Measurements from ENCODE around the gene CRB1.
"Not testable (repeated sequence)": the region's sequence is repeated elsewhere in the genome, so short reads cannot be mapped to it uniquely, and the experiment has no call there.

Gene CRB1

GRCh38 chr1:197466813-197467212, 198.8 kb downstream of the CRB1 start:
- DNase-seq: no peak

- no peak for DNase-seq
Measured at GRCh38 chr1:197467881-197468280, 199.8 kb downstream of the CRB1 start.

- DNase-seq: no peak
Measured at GRCh38 chr1:197468543-197469175, 200.6 kb downstream of the CRB1 start.

- DNase-seq: no peak
Measured at GRCh38 chr1:197469620-197470210, 201.7 kb downstream of the CRB1 start.

GRCh38 chr1:197470330-197470729, 202.3 kb downstream of the CRB1 start:
- DNase-seq: no peak

GRCh38 chr1:197471248-197471985, 203.4 kb downstream of the CRB1 start:
- DNase-seq: peak; percentile 81 to 88

- no peak for DNase-seq
Measured at GRCh38 chr1:197472141-197472540, 204.1 kb downstream of the CRB1 start.

- no peak for DNase-seq
Measured at GRCh38 chr1:197480446-197480845, 212.4 kb downstream of the CRB1 start.

- DNase-seq: no peak
Measured at GRCh38 chr1:197481101-197481500, 213.0 kb downstream of the CRB1 start.

GRCh38 chr1:197485790-197486189, 217.7 kb downstream of the CRB1 start:
- no peak for DNase-seq

- peak in 1 of 2 experiments; percentile 26 for DNase-seq
Measured at GRCh38 chr1:197486946-197487345, 218.9 kb downstream of the CRB1 start.

- DNase-seq: not testable (repeated sequence)
Measured at GRCh38 chr1:197491505-197491904, 223.5 kb downstream of the CRB1 start.

GRCh38 chr1:197496722-197497121, 228.7 kb downstream of the CRB1 start:
- no peak for DNase-seq

- no peak for DNase-seq
Measured at GRCh38 chr1:197510691-197511378, 242.8 kb downstream of the CRB1 start.

- DNase-seq: no peak
Measured at GRCh38 chr1:197515421-197515820, 247.4 kb downstream of the CRB1 start.

GRCh38 chr1:197519741-197520334, 251.8 kb downstream of the CRB1 start:
- peak in 1 of 2 experiments; percentile 29 for DNase-seq

- peak; percentile 66 to 71 for DNase-seq
Measured at GRCh38 chr1:197521118-197521739, 253.2 kb downstream of the CRB1 start.

GRCh38 chr1:197526736-197527371, 258.8 kb downstream of the CRB1 start:
- DNase-seq: peak; percentile 15 to 74

Data from NCI-H446 (cell line).